ENCODE results near the gene SRSF7.

Gene SRSF7

GRCh38 chr2:38701542-38701941 is 49.6 kb downstream of the SRSF7 start:
- DNase-seq (ENCODE audit: low read depth, low spot score): no peak

GRCh38 chr2:38700881-38701458 is 50.2 kb downstream of the SRSF7 start:
- no peak for DNase-seq (ENCODE audit: low read depth, low spot score)

GRCh38 chr2:38700113-38700785 is 50.9 kb downstream of the SRSF7 start:
- DNase-seq (ENCODE audit: low read depth, low spot score): no peak

- no peak for DNase-seq (ENCODE audit: low read depth, low spot score)
Measured at GRCh38 chr2:38698467-38699003, 52.6 kb downstream of the SRSF7 start.

DNA sequence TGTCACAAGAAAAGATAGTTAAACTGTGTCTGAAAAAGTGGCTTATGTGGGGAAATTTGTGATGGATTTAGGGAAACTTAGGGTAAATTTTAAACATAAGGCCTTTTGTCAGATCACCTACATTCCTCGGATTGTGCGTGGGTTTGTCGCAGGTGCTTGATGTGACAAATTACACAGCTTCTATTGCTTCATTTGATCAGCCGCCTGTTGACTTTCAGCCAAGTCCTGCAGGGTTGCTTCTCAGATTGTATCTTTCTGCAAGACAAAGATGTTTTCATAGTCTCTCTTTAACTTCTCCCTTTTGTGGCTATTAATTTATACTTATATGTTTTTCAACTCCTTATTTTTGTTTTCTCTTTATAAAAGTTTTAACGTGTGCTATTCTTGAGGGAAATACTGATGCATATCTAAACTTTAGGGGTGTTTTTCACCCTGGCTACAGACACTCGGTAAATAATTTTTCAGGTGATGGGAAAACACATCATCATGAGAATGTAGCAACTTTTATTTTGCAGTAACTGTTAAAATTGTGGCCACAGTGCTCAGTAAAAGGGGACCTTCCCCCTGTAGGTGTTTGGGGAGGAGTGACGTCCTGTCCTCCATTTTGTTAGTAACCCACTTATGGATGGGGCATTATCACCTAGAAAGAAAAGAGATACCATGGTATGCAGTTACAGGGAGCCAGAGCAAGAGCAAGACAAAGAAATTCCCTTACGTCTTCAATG is 53.9 kb downstream of the SRSF7 start:
- no peak for DNase-seq (ENCODE audit: low read depth, low spot score)

Data from activated CD4-positive, CD25-positive, alpha-beta regulatory T cell treated with anti-CD3 and anti-CD28 coated beads, Interleukin-2, amount 50 U/mL, for 16 hours (primary cell).